A673 (cell line): ENCODE data around the gene LRP8. TPM values are rescaled to one million over a fixed set of nuclear protein-coding genes. Genes with fewer than 3 reads are reported as not detected.

Source experiments
- BruUV-seq: library from RNA; stranded (reverse); fragments of 400-500 nt; replicated peaks from 2 replicates; lab custom pipeline; 2021; lab: Mats Ljungman, UMichigan
- CTCF ChIA-PET: fragments of 300-600 bp; sonication (Branson Sonifier 250); formaldehyde crosslinking; loops from one replicate; lab custom pipeline; 2022; ENCODE audit warnings: antibody characterized with exemption; lab: Charles Lee
- POLR2A ChIA-PET: fragments of 300-600 bp; sonication (Branson Sonifier 250); formaldehyde crosslinking; loops from one replicate; lab custom pipeline; 2022; ENCODE audit warnings: antibody characterized with exemption; ENCODE audit not compliant: low non-redundant PET; lab: Charles Lee
- DNase-seq: peaks from one replicate; pipeline ENCODE4 v3.0.0-alpha.2; 2015; ENCODE audit warnings: low spot score
- H3K27ac ChIP-seq: fragments of 200-600 bp; sonication (generic); 2 replicates; pipeline ENCODE4 v1.5.1; 2016; ENCODE audit warnings: mixed run types, low read depth, mild to moderate bottlenecking, mixed read lengths, antibody characterized with exemption, low read length; ENCODE audit not compliant: poor library complexity, severe bottlenecking
- H3K27me3 ChIP-seq: fragments of 200-600 bp; sonication (generic); replicated peaks from 2 replicates; pipeline ENCODE4 v1.6.1; 2017; ENCODE audit warnings: mixed run types, low read depth, mild to moderate bottlenecking, mixed read lengths, antibody characterized with exemption, low read length; ENCODE audit not compliant: insufficient read depth, poor library complexity
- H3K36me3 ChIP-seq: fragments of 200-600 bp; sonication (generic); 2 replicates; pipeline ENCODE4 v1.6.1; 2016; ENCODE audit warnings: mixed run types, mild to moderate bottlenecking, mixed read lengths, antibody characterized with exemption, low read length; ENCODE audit not compliant: insufficient read depth, poor library complexity, severe bottlenecking
- H3K4me1 ChIP-seq: fragments of 200-600 bp; sonication (generic); 2 replicates; pipeline ENCODE4 v1.6.1; 2017; ENCODE audit warnings: mixed run types, mild to moderate bottlenecking, mixed read lengths, antibody characterized with exemption, low read length; ENCODE audit not compliant: insufficient read depth, poor library complexity, severe bottlenecking
- H3K4me3 ChIP-seq: fragments of 200-600 bp; sonication (generic); 2 replicates; pipeline ENCODE4 v1.5.1; 2016; ENCODE audit warnings: low read depth, mixed run types, mild to moderate bottlenecking, mixed read lengths, low read length; ENCODE audit not compliant: poor library complexity, severe bottlenecking
- H3K9me3 ChIP-seq: fragments of 200-600 bp; sonication (generic); 2 replicates; pipeline ENCODE4 v1.6.1; 2016; ENCODE audit warnings: mixed run types, low read depth, mild to moderate bottlenecking, mixed read lengths, antibody characterized with exemption, low read length; ENCODE audit not compliant: poor library complexity, severe bottlenecking
- EZH2 ChIP-seq: fragments of 200-600 bp; sonication (generic); IDR thresholded peaks from 2 replicates; pipeline ENCODE4 v1.6.1; 2017; ENCODE audit warnings: borderline replicate concordance, low read depth, mild to moderate bottlenecking, mixed read lengths, antibody characterized with exemption, low read length; ENCODE audit not compliant: poor library complexity, severe bottlenecking
- intact Hi-C: fragments of 100-400 bp; cut with micrococcal nuclease; formaldehyde crosslinking; loops from one replicate; pipeline ENCODE4 v1.10.0; 2022; ENCODE audit not compliant: unreplicated experiment
- total RNA-seq: library from RNA; stranded (reverse); gene quantifications from 2 replicates; pipeline ENCODE4 v1.2.3, GENCODE V29; 2021
- TF ChIP-seq, protein P1 (sequence below): fragments of 300-800, 200-600 bp; sonication (generic); conservative IDR thresholded peaks from 2 replicates; pipeline ENCODE4 v1.5.1; 2017; ENCODE audit warnings: low read depth, mild to moderate bottlenecking, antibody characterized with exemption, low read length, moderate library complexity, mixed read lengths

The LRP8 gene
- total RNA-seq, 1 experiment from 2014 or later, result 24.7 TPM

DNA sequence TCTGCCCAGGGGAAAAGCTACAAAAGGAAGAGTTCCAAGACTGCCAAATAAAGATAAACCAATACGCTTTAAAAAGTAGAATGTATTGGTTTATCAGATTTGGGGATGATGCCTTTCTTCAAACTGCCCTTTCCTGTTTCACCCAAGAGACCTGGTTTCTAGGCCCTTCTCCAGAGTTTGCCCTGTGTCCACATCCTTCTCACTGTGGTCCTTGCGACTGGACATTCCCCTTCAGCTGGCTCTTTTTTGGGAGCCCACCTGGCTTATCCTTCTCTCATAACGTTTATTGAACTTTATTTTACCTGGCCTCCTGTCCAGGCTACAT lies 106.9 kb downstream of the LRP8 start:
- CTCF ChIA-PET, result no interaction called here
- H3K27ac ChIP-seq, result peak overlapping the region; percentile 93
- peaks cover 4% of the 10 kb centered on the region for H3K4me1 ChIP-seq
- TSS peak; percentile 97 for BruUV-seq
- H3K4me3 ChIP-seq, result peak overlapping the region; percentile 84
- intact Hi-C loops, result no loop called here
- no peaks in the 10 kb centered on the region for H3K9me3 ChIP-seq
- POLR2A ChIA-PET, result no interaction called here
- no peak for TF ChIP-seq EZH2
- TF ChIP-seq, protein P1, sequence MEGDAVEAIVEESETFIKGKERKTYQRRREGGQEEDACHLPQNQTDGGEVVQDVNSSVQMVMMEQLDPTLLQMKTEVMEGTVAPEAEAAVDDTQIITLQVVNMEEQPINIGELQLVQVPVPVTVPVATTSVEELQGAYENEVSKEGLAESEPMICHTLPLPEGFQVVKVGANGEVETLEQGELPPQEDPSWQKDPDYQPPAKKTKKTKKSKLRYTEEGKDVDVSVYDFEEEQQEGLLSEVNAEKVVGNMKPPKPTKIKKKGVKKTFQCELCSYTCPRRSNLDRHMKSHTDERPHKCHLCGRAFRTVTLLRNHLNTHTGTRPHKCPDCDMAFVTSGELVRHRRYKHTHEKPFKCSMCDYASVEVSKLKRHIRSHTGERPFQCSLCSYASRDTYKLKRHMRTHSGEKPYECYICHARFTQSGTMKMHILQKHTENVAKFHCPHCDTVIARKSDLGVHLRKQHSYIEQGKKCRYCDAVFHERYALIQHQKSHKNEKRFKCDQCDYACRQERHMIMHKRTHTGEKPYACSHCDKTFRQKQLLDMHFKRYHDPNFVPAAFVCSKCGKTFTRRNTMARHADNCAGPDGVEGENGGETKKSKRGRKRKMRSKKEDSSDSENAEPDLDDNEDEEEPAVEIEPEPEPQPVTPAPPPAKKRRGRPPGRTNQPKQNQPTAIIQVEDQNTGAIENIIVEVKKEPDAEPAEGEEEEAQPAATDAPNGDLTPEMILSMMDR, result no peak
- DNase-seq, result peak; percentile 6
- no peaks in the 10 kb centered on the region for H3K27me3 ChIP-seq
- peaks cover 10% of the 10 kb centered on the region for H3K36me3 ChIP-seq

GRCh38 chr1:53220171-53220961 lies 107.5 kb downstream of the LRP8 start, which contains the start of gene CZIB:
TSS of gene CZIB (minus strand) at chr1:53220634. CDS start at chr1:53220575, 59 bp downstream.
- intact Hi-C loops, result no loop called here
- ChIA-PET POLR2A (no interaction called here), CTCF (no interaction called here)
- BruUV-seq, result no TSS peak
- Histone ChIP-seq H3K4me1 (peaks cover 4% of the 10 kb centered on the region), H3K27me3 (no peaks in the 10 kb centered on the region), H3K9me3 (no peaks in the 10 kb centered on the region), H3K36me3 (peaks cover 12% of the 10 kb centered on the region), H3K27ac (peak within 1 kb of the TSS; percentile 93), H3K4me3 (peak within 1 kb of the TSS; percentile 84)
- TF ChIP-seq, protein P1, result no peak
- TF ChIP-seq EZH2, result no peak
- peak; percentile 94 for DNase-seq

DNA sequence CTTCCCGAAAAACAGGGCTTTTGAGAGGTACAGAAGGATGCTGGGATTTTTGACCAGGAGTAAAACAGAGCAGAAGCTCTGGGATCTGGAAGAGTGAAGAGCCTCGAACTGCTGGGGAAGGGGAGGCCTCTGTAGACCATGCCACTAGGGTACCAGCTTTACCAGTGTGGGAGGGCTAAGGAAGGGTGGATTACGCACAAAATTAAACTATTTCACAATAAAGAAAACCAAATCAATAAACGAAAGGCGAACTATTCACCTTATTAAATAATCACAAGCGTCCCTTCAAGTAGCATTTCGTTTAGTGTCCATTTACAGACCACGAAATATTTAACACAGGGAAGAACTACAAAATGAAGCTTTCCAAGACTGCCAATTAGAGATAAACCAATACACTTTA lies 108.2 kb downstream of the LRP8 start:
- intact Hi-C loops, result no loop called here
- TF ChIP-seq, protein P1, result no peak
- no peak for TF ChIP-seq EZH2
- no peak for DNase-seq
- ChIA-PET POLR2A (no interaction called here), CTCF (no interaction called here)
- Histone ChIP-seq H3K4me3 (peak overlapping the region; percentile 84), H3K36me3 (peaks cover 16% of the 10 kb centered on the region), H3K27ac (peak overlapping the region; percentile 93), H3K4me1 (peaks cover 4% of the 10 kb centered on the region), H3K9me3 (no peaks in the 10 kb centered on the region), H3K27me3 (no peaks in the 10 kb centered on the region)
- no TSS peak for BruUV-seq
